Bronchial epithelial cell (primary cell): ENCODE measurements around the gene PLAA. TPM values are rescaled to one million over a fixed set of nuclear protein-coding genes. Genes with fewer than 3 reads are reported as not detected.
A peak's percentile ranks its signal among the peaks of the same experiment; 100 is the strongest.

ENCODE experiments used
- DNase-seq: peaks from one replicate; pipeline ENCODE4 v3.0.0-alpha.2; 2010; ENCODE audit warnings: low read depth
- FAIRE-seq: peaks from 2 replicates; lab custom pipeline; 2011; peaks lifted over from hg19 to GRCh38; lab: Jason Lieb, UNC
- H3K27me3 ChIP-seq: 2 replicates; pipeline ENCODE4 v1.5.1; 2011; ENCODE audit warnings: low read length; ENCODE audit not compliant: control insufficient read depth, insufficient read depth
- H3K36me3 ChIP-seq: 2 replicates; pipeline ENCODE4 v1.5.1; 2011; ENCODE audit warnings: low read length; ENCODE audit not compliant: control insufficient read depth, insufficient read depth
- H3K4me3 ChIP-seq: 2 replicates; pipeline ENCODE4 v1.5.1; 2011; ENCODE audit warnings: mild to moderate bottlenecking, low read depth, low read length, control low read depth
- total RNA-seq: library from RNA; depleted of rRNA; stranded (reverse); fragments of >200 nt; gene quantifications from 2 replicates; pipeline ENCODE4 v1.2.1, GENCODE V29; 2014
- TF ChIP-seq, protein P1 (sequence below): IDR thresholded peaks from 2 replicates; pipeline ENCODE4 v1.5.1; 2011; ENCODE audit warnings: mild to moderate bottlenecking, moderate library complexity, low read length, control low read depth, inconsistent platforms; ENCODE audit not compliant: insufficient read depth, severe bottlenecking

The PLAA gene
- total RNA-seq, result 24.2 and 27.6 TPM in 2 replicates

DNA sequence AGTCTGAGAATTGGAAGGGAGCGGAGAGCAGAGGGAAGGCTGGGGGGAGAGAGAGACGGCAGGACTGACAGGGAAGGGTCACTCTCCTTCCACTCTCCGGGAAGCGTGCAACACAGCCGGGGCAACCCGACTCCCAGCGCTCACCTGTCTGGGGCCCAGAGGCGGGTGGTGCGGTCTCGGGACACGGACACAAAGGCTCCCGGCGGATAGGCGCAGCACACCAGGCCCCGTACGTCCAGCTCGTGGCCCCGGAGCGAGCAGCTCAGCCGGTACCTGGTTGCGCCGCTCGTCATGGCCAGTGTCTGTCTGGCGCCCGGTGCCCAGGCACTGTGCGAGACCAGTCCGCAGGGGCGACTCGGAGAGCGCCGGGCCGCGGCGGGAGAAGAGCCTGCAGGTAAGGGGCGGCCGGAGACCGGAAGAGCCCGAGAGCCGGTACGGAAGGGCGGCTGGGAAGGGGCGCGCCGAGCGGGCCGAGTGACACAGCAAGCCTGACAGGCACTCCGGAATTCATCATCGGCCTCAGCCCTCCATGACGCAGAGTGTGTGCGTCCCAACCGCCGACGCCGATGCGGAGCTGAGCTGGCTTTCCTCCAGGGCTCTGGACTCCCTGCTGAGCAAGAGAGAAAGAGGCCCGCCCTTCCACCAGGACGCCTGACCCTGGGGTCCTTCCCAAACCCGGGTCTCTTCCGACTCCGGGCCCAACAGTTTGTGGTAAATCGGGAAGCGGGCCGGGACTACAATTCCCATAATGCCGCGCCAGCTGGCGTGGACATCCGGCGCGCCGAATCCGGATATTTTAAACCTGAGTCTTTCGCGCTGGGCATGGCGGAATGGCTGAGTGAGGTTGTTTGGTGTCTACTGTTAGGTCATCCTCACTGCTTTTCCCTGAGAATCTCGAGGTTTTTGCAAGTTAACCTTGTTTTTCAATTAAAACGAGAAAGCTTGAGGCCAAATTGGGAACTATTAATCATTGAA is at the start of gene PLAA:
Gene PLAA, minus strand, starts transcription at position 490 of the 975 bp plus-strand sequence. Its CDS starts 197 bp downstream, at position 293.
- TF ChIP-seq, protein P1, sequence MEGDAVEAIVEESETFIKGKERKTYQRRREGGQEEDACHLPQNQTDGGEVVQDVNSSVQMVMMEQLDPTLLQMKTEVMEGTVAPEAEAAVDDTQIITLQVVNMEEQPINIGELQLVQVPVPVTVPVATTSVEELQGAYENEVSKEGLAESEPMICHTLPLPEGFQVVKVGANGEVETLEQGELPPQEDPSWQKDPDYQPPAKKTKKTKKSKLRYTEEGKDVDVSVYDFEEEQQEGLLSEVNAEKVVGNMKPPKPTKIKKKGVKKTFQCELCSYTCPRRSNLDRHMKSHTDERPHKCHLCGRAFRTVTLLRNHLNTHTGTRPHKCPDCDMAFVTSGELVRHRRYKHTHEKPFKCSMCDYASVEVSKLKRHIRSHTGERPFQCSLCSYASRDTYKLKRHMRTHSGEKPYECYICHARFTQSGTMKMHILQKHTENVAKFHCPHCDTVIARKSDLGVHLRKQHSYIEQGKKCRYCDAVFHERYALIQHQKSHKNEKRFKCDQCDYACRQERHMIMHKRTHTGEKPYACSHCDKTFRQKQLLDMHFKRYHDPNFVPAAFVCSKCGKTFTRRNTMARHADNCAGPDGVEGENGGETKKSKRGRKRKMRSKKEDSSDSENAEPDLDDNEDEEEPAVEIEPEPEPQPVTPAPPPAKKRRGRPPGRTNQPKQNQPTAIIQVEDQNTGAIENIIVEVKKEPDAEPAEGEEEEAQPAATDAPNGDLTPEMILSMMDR, result peak; percentile 24

DNA sequence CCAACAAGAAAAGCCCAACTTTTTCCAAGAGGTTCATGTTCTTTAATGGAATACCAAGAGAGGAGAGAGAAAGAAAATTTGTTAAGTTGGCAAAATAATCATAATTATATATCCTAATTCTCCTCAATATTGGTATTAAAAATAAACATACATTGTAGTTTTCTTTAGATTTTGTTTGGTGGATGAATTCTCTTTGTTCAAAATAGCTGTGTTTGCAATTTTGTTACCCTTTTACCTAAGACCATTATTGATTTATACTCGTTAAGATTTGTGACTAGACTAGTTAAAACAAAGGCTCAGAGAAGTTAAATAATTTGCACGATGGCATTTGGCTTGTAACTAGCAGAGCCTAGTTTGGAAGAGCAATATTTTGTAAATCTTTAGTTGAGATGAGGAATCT is 48.8 kb upstream of the PLAA start:
- FAIRE-seq (no peak), DNase-seq (no peak)
- Histone ChIP-seq H3K36me3 (no peaks in the 10 kb centered on the region), H3K27me3 (no peaks in the 10 kb centered on the region), H3K4me3 (no peak overlapping the region)
- TF ChIP-seq, protein P1, result no peak

More for the DNA sequence above, at the start of gene PLAA:
- DNase-seq (peak; percentile 86), FAIRE-seq (no peak)
- H3K4me3 ChIP-seq, result peak within 1 kb of the TSS; percentile 65
- H3K36me3 ChIP-seq, result no peaks in the 10 kb centered on the region
- no peaks in the 10 kb centered on the region for H3K27me3 ChIP-seq

DNA sequence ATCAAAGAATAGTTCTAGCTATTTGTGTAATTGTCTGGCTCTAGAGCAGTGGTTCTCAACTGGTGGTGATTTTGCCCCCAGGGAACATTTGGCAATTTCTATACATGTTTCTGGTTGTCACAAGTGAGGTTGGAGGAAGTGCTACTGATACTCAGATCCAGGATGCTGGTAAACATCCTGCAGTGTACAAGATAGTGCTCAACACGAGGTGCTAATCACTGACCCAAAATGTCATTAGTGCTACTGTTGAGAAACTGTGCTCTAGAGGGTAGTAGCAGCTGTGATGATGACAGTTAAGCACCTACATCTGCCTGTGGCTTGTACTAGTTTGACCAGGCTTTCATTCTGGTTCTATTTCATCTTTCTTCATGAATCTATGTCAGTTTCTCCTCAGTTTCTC is 36.3 kb upstream of the PLAA start:
- no peaks in the 10 kb centered on the region for H3K27me3 ChIP-seq
- no peak for FAIRE-seq
- no peak for DNase-seq
- TF ChIP-seq, protein P1, result no peak
- H3K36me3 ChIP-seq, result no peaks in the 10 kb centered on the region
- no peak overlapping the region for H3K4me3 ChIP-seq

DNA sequence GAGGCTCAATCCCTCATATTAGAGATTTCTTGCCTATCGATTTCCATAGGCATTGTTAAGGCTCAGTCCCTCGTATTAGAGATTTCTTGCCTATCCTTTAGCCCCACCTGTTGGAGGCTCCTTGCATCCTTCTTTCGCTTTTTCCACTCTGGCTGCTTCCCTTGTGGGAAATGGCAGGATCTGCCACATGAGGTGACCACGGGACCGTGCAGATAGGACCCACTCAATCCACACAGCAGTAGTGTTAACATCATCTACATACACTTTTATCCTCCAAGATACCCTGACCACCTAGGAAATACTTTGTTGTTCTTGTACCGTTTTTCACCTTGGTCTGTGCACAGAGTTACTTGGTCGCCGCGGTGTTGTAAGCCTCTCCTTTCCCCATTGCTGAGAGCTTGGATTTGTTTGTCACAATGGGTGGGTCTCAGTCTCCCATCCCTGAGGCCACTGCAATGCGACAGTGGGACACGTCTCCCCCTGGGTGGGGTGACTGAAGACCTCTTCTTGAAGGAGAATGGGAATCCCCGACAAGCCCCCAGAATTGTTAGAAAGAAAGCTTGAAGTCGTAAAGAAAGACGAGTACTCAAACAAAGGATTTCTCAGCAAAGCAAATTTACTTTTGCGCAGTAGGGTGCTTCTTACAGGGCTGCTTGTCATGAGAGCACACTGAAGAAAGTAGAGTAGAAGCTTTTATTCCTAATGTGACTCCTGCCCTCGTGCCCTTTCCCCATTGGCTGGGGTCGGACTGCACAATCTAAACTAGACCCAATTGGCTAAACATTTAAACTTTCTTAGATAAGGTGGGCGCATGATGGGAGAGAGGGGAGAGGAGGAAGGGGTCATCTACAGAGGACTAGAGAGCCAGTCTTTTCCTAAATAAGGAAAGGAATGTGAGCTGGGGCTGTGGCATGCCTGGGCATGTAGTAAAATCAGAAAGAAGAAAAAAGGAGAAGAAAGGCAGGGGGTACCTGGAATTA is 29.0 kb upstream of the PLAA start:
- H3K36me3 ChIP-seq, result no peaks in the 10 kb centered on the region
- no peaks in the 10 kb centered on the region for H3K27me3 ChIP-seq
- peak; percentile 43 for FAIRE-seq
- TF ChIP-seq, protein P1, result peak; percentile 33
- no peak overlapping the region for H3K4me3 ChIP-seq
- DNase-seq, result peak; percentile 42

DNA sequence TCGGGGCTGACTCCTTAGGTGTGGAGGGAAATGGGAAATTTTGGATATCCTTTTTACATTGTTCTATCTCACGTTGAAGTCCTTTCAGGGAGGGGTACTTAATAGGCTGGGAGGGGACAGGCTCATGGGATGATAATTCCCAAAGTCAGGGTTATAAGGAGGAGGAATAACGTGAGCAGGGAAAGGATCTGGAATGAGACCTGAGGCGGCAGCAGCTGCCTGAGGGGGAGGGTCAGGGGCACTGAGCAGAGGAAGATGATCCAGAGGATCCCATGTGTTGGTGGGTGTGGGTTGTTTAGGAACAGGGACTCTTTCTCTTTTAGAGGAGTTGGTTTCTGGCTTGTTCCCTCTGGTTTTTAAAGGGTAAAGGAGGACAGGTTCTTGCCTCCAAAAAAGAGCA is 27.9 kb upstream of the PLAA start:
- DNase-seq (no peak), FAIRE-seq (no peak)
- Histone ChIP-seq H3K27me3 (no peaks in the 10 kb centered on the region), H3K36me3 (no peaks in the 10 kb centered on the region), H3K4me3 (no peak overlapping the region)
- TF ChIP-seq, protein P1, result no peak
